Peyer's patch (tissue), 4 donors: ENCODE measurements around the gene SLC6A9. TPM values are rescaled to one million over a fixed set of nuclear protein-coding genes. Genes with fewer than 3 reads are reported as not detected.
A peak's percentile ranks its signal among the peaks of the same experiment; 100 is the strongest.

ENCODE experiments used
- DNase-seq, 3 donors: peaks; one replicate each; pipeline ENCODE4 v3.0.0-alpha.2; 2017 to 2019
- H3K27ac ChIP-seq, 4 donors: fragments of 200-600 bp; sonication (generic); one replicate each; pipeline ENCODE4 v1.5.1; 2016 to 2019
- H3K27me3 ChIP-seq, 2 donors: fragments of 200-600 bp; sonication (generic); one replicate each; pipeline ENCODE4 v1.5.1; 2019
- H3K36me3 ChIP-seq, 3 donors: fragments of 200-600 bp; sonication (generic); one replicate each; pipeline ENCODE4 v1.5.1; 2016 to 2019
- H3K4me1 ChIP-seq, 4 donors: fragments of 200-600 bp; sonication (generic); one replicate each; pipeline ENCODE4 v1.5.1; 2016 to 2019
- H3K4me3 ChIP-seq, 4 donors: fragments of 200-600 bp; sonication (generic); 1 replicate in 3 of 4; 2 replicates in 1 of 4; pipeline ENCODE4 v1.5.1; 2016 to 2019; ENCODE audit warnings: mild to moderate bottlenecking in 1 of 4
- H3K9me3 ChIP-seq, 4 donors: fragments of 200-600 bp; sonication (generic); one replicate each; pipeline ENCODE4 v1.5.1; 2016 to 2019; ENCODE audit warnings: mild to moderate bottlenecking in 1 of 4
- POLR2A ChIP-seq, 2 donors: fragments of 450-650 bp; IDR thresholded peaks; one replicate each; pipeline ENCODE4 v1.5.1; 2017; ENCODE audit warnings: antibody characterized with exemption in 2 of 2, mild to moderate bottlenecking in 2 of 2, moderate library complexity in 2 of 2
- total RNA-seq, 4 donors: library from RNA; depleted of rRNA; stranded (reverse); fragments of >200 nt; gene quantifications; one replicate each; pipeline ENCODE4 v1.1.0, GENCODE V29; 2016
- TF ChIP-seq, protein P1 (sequence below), 6 experiments: fragments of 450-650 bp in 4 of 6; fragments of 200-600 bp in 2 of 6; sonication (generic) in 1 of 6; IDR thresholded peaks; one replicate each; pipeline ENCODE4 v1.5.1; 2017 to 2019; ENCODE audit warnings: antibody characterized with exemption in 6 of 6, mild to moderate bottlenecking in 3 of 6, moderate library complexity in 1 of 6

Gene SLC6A9
- total RNA-seq, 4 donors from 2014 or later, result 8.8 to 19.0 (median 11.5) TPM

DNA sequence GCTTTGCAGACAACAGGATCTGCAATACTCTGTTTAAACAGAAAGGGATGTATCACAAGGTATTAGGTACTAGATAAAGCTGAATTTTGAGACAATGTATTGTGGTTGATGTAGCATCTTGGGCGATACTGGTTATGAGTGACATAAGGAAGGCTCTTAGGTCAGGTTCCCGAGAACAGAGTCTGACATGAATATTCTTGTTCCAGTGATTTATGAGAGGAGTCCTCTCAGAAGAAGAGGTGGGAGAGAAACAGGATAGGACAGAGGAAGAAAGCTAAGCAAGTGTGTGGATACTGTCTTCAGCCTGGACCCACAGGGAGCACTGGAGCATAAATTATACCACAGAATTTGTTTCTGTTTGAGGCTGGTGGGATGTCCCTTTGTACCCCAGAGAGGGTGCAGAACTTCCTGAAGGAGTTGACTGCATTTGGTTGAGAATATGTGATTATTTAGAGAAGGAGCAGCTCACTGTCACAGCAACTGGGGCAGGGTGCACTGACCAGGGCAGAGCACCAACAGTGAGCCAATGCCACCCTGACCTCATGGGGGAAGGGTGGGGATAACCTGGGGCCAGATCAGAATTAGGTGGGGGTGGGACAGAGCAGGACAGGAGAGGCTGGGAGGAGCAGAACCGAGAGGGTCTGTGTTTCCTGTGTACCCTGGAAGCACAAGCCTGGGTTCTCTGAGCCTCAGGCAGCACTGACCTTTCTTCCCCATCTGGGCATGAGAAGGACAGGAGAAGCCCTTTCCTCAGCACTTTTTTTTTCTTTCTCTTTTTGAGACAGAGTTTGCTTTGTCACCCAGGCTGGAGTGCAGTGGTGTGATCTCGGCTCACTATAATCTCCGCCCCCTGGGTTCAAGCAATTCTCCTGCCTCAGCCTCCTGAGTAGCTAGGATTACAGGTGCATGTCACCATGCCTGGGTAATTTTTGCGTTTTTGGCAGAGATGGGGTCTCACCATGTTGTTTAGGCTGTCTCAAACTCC, 36.3 kb upstream of the SLC6A9 start:
- H3K9me3 ChIP-seq, result no peaks in the 10 kb centered on the region
- H3K4me1 ChIP-seq, result peaks cover 0 to 8% (median 0%) of the 10 kb centered on the region in 4 donors
- TF ChIP-seq, protein P1, sequence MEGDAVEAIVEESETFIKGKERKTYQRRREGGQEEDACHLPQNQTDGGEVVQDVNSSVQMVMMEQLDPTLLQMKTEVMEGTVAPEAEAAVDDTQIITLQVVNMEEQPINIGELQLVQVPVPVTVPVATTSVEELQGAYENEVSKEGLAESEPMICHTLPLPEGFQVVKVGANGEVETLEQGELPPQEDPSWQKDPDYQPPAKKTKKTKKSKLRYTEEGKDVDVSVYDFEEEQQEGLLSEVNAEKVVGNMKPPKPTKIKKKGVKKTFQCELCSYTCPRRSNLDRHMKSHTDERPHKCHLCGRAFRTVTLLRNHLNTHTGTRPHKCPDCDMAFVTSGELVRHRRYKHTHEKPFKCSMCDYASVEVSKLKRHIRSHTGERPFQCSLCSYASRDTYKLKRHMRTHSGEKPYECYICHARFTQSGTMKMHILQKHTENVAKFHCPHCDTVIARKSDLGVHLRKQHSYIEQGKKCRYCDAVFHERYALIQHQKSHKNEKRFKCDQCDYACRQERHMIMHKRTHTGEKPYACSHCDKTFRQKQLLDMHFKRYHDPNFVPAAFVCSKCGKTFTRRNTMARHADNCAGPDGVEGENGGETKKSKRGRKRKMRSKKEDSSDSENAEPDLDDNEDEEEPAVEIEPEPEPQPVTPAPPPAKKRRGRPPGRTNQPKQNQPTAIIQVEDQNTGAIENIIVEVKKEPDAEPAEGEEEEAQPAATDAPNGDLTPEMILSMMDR (IDR thresholded peaks at IDR 0.05), result no peak
- no peak for TF ChIP-seq POLR2A (IDR thresholded peaks at IDR 0.05)
- no peak for DNase-seq
- H3K27me3 ChIP-seq, result no peaks in the 10 kb centered on the region
- H3K27ac ChIP-seq, result peak overlapping the region in 1 of 4 donors; percentile 38
- no peak overlapping the region for H3K4me3 ChIP-seq
- no peaks in the 10 kb centered on the region for H3K36me3 ChIP-seq

GRCh38 chr1:44062656-44063179, 31.5 kb upstream of the SLC6A9 start:
- H3K27me3 ChIP-seq, result no peaks in the 10 kb centered on the region
- H3K36me3 ChIP-seq, result no peaks in the 10 kb centered on the region
- DNase-seq, result no peak
- no peak for TF ChIP-seq POLR2A (IDR thresholded peaks at IDR 0.05)
- TF ChIP-seq, protein P1 (IDR thresholded peaks at IDR 0.05), result no peak
- no peaks in the 10 kb centered on the region for H3K9me3 ChIP-seq
- H3K4me3 ChIP-seq, result no peak overlapping the region
- H3K4me1 ChIP-seq, result peaks cover 0 to 13% (median 1%) of the 10 kb centered on the region in 4 donors
- no peak overlapping the region for H3K27ac ChIP-seq

DNA sequence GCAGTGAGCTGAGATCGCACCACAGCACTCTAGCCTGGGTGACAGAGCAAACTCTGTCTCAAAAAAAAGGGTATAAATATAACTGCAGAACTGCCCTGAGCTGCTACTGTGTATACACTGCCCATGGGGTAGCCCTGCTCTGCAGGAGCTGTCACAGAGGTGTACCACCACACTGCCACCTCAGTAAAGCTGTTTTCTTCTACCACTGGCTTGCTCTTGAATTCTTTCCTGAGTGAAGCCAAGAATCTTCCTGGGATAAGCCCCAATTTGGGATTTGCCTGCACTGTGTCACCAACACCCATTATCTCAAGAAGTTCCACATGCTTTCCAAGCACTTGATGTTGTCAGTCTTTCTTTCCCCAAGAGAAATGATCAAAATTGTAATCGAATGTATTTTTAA, 30.6 kb upstream of the SLC6A9 start:
- no peak for DNase-seq
- Histone ChIP-seq H3K4me3 (no peak overlapping the region), H3K27me3 (no peaks in the 10 kb centered on the region), H3K4me1 (peaks cover 0 to 13% (median 0%) of the 10 kb centered on the region in 4 donors), H3K9me3 (no peaks in the 10 kb centered on the region), H3K36me3 (no peaks in the 10 kb centered on the region), H3K27ac (no peak overlapping the region)
- no peak for TF ChIP-seq POLR2A (IDR thresholded peaks at IDR 0.05)
- TF ChIP-seq, protein P1 (IDR thresholded peaks at IDR 0.05), result no peak

GRCh38 chr1:44060830-44061267, 29.6 kb upstream of the SLC6A9 start:
- Histone ChIP-seq H3K4me3 (no peak overlapping the region), H3K27ac (peak overlapping the region in 2 of 4 donors; percentile 49 to 58), H3K27me3 (no peaks in the 10 kb centered on the region), H3K4me1 (peaks cover 0 to 13% (median 0%) of the 10 kb centered on the region in 4 donors), H3K9me3 (no peaks in the 10 kb centered on the region), H3K36me3 (no peaks in the 10 kb centered on the region)
- DNase-seq, result no peak
- no peak for TF ChIP-seq POLR2A (IDR thresholded peaks at IDR 0.05)
- TF ChIP-seq, protein P1 (IDR thresholded peaks at IDR 0.05), result no peak

DNA sequence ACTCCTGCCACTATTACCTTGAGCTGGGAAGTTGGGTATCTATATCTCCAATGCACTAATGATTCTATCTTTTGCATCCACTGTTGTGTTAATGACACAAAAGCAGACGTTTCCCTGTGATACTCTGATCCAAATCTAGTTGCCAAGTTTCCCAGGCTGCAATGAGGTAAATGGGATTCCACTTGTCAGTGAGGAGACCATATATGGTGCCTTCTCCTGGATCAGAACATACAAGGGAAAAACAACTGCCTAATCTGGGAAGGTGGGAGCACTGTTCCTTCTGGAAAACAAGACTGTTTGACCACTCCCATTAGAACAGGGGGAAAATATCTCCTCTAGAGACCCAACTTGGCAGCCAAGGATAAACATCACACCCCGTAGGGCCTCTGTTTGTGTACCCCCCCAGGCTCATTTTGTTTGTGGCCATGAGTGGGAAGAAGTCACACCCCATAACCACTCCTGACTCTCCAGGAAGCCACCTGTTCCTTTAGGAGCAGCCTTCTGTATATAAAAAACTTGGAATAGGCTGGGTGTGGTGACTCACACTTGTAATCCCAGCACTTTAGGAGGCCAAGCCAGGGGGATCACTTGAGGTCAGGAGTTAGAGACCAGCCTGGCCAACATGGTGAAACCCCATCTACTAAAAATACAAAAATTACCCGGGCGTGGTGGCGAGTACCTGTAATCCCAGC, 28.5 kb upstream of the SLC6A9 start:
- Histone ChIP-seq H3K27me3 (no peaks in the 10 kb centered on the region), H3K36me3 (no peaks in the 10 kb centered on the region), H3K27ac (peak overlapping the region in 2 of 4 donors; percentile 20 to 58), H3K4me3 (no peak overlapping the region), H3K9me3 (no peaks in the 10 kb centered on the region), H3K4me1 (peaks cover 0 to 13% (median 0%) of the 10 kb centered on the region in 4 donors)
- TF ChIP-seq, protein P1 (IDR thresholded peaks at IDR 0.05), result no peak
- TF ChIP-seq POLR2A (IDR thresholded peaks at IDR 0.05), result no peak
- no peak for DNase-seq
